NCI-H2171 (cell line): ENCODE results near the gene INPP4A.
A peak's percentile ranks its signal among the peaks of the same experiment; 100 is the strongest.

Source experiments
- DNase-seq: peaks from one replicate; lab custom pipeline; 2025; lab: John Stamatoyannopoulos, UW

INPP4A gene

GRCh38 chr2:98514879-98515249, 70.2 kb downstream of the INPP4A start:
- no peak for DNase-seq

- no peak for DNase-seq
Measured at GRCh38 chr2:98515250-98515991, 70.8 kb downstream of the INPP4A start.

GRCh38 chr2:98516571-98516970, 71.9 kb downstream of the INPP4A start:
- no peak for DNase-seq

- DNase-seq, result no peak
Measured at GRCh38 chr2:98517636-98518035, 73.0 kb downstream of the INPP4A start.

GRCh38 chr2:98518101-98518500, 73.4 kb downstream of the INPP4A start:
- no peak for DNase-seq

GRCh38 chr2:98519156-98519555, 74.5 kb downstream of the INPP4A start:
- DNase-seq, result no peak

- no peak for DNase-seq
Measured at GRCh38 chr2:98519851-98520250, 75.2 kb downstream of the INPP4A start.

GRCh38 chr2:98520806-98521205, 76.1 kb downstream of the INPP4A start:
- DNase-seq, result no peak

- no peak for DNase-seq
Measured at GRCh38 chr2:98521266-98521665, 76.6 kb downstream of the INPP4A start.

- no peak for DNase-seq
Measured at GRCh38 chr2:98522854-98523253, 78.2 kb downstream of the INPP4A start.

GRCh38 chr2:98524168-98524567, 79.5 kb downstream of the INPP4A start:
- DNase-seq, result peak; percentile 38

- DNase-seq, result no peak
Measured at GRCh38 chr2:98528349-98528748, 83.7 kb downstream of the INPP4A start.

- DNase-seq, result no peak
Measured at GRCh38 chr2:98530114-98530513, 85.5 kb downstream of the INPP4A start.

GRCh38 chr2:98532756-98533155, 88.1 kb downstream of the INPP4A start:
- peak; percentile 86 for DNase-seq

GRCh38 chr2:98533547-98533946, 88.9 kb downstream of the INPP4A start:
- DNase-seq, result no peak

GRCh38 chr2:98534761-98535160, 90.1 kb downstream of the INPP4A start:
- no peak for DNase-seq

GRCh38 chr2:98535971-98536677, 91.5 kb downstream of the INPP4A start:
- DNase-seq, result no peak

GRCh38 chr2:98537390-98538126, 92.9 kb downstream of the INPP4A start:
- DNase-seq, result no peak

GRCh38 chr2:98538280-98539041, 93.8 kb downstream of the INPP4A start:
- no peak for DNase-seq

GRCh38 chr2:98539056-98539735, 94.5 kb downstream of the INPP4A start:
- DNase-seq, result peak; percentile 71

GRCh38 chr2:98540536-98540935, 95.9 kb downstream of the INPP4A start:
- DNase-seq, result no peak

GRCh38 chr2:98541489-98541888, 96.8 kb downstream of the INPP4A start:
- DNase-seq, result no peak
